Mucosa of rectum (tissue), 2 donors: ENCODE data around the gene RFNG.

ENCODE experiments used
- H3K27ac ChIP-seq, 2 donors: one replicate each; pipeline ENCODE4 v1.7.0; 2013; ENCODE audit warnings: inconsistent platforms in 2 of 2, low read depth in 2 of 2, low read length in 2 of 2
- H3K27me3 ChIP-seq, 2 donors: one replicate each; pipeline ENCODE4 v1.7.0; 2013; ENCODE audit warnings: low read length in 2 of 2; ENCODE audit not compliant: control insufficient read depth in 2 of 2, insufficient read depth in 2 of 2
- H3K36me3 ChIP-seq, 2 donors: one replicate each; pipeline ENCODE4 v1.7.0; 2013; ENCODE audit warnings: low read length in 2 of 2; ENCODE audit not compliant: control insufficient read depth in 2 of 2, insufficient read depth in 2 of 2
- H3K4me1 ChIP-seq, 2 donors: one replicate each; pipeline ENCODE4 v1.7.0; 2013; ENCODE audit warnings: low read length in 2 of 2, mild to moderate bottlenecking in 1 of 2; ENCODE audit not compliant: control insufficient read depth in 2 of 2, insufficient read depth in 2 of 2
- H3K4me3 ChIP-seq, 2 donors: one replicate each; pipeline ENCODE4 v1.7.0; 2013; ENCODE audit warnings: low read length in 2 of 2
- H3K9ac ChIP-seq, 2 donors: one replicate each; pipeline ENCODE4 v1.7.0; 2013; ENCODE audit warnings: low read length in 2 of 2, low read depth in 1 of 2, mild to moderate bottlenecking in 1 of 2
- H3K9me3 ChIP-seq, 2 donors: one replicate each; pipeline ENCODE4 v1.7.0; 2013; ENCODE audit warnings: low read length in 2 of 2; ENCODE audit not compliant: control insufficient read depth in 2 of 2
- donor health status: healthy.
- donor health status: Normal muscosa, but diverticular disease.

Gene RFNG

DNA sequence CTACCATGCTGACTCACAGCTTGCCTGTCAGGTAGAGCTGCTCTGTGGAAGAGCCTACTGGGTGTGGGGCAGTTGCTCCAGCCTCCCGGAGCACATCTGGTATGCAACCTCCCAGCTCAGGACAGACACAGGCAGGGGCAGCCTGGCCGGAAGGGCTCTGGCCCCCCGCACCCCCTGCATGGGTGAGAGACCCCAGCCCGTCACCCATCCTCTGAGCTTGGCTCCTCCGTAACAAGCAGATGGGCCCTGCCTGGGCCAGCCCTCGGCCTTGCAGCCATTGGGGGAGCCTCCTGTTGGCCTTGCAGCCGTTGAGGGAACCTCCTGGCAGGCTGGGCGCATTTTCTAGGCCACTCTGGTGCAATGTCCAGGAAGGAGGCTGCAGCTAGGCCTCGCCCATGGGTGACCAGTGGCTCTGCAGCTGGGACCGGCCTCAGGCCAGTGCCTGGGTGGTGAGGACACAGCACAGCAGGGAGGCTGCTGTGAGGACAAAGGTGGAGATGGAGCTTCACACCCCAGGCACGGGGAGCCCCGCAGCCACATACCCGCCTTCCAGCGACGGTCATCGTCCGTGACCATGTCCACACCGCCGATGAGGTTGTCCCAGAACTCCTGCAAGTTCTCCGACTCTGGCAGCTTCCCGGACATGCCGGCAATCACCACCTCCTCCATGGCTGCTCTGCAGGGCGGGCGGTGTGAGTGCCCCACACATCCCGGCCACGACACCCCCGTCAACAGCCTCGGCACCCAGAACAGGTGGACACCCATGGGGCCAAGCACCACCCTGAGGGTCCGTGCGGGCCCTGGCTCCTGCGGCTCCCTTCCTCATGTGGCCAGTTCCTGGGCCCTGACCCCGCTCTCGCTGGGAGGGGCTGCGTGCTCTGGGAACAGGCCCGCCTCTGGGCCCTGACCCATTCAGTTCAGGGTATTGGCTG is 44.4 kb upstream of the RFNG start:
- Histone ChIP-seq H3K27ac (no peak overlapping the region), H3K4me1 (peaks cover 20 to 27% of the 10 kb centered on the region in 2 donors), H3K9me3 (no peaks in the 10 kb centered on the region), H3K9ac (peak overlapping the region in 1 of 2 donors; percentile 86), H3K4me3 (no peak overlapping the region), H3K36me3 (peaks cover 18 to 26% of the 10 kb centered on the region in 2 donors), H3K27me3 (no peaks in the 10 kb centered on the region)

- H3K4me3 ChIP-seq = no peak overlapping the region
- no peaks in the 10 kb centered on the region for H3K9me3 ChIP-seq
- H3K4me1 ChIP-seq = peaks cover 17 to 22% of the 10 kb centered on the region in 2 donors
- H3K36me3 ChIP-seq = peaks cover 25 to 31% of the 10 kb centered on the region in 2 donors
- no peaks in the 10 kb centered on the region for H3K27me3 ChIP-seq
- no peak overlapping the region for H3K9ac ChIP-seq
- H3K27ac ChIP-seq = no peak overlapping the region
These were observed 43.5 kb upstream of the RFNG start for GRCh38 chr17:82094931-82095776.

DNA sequence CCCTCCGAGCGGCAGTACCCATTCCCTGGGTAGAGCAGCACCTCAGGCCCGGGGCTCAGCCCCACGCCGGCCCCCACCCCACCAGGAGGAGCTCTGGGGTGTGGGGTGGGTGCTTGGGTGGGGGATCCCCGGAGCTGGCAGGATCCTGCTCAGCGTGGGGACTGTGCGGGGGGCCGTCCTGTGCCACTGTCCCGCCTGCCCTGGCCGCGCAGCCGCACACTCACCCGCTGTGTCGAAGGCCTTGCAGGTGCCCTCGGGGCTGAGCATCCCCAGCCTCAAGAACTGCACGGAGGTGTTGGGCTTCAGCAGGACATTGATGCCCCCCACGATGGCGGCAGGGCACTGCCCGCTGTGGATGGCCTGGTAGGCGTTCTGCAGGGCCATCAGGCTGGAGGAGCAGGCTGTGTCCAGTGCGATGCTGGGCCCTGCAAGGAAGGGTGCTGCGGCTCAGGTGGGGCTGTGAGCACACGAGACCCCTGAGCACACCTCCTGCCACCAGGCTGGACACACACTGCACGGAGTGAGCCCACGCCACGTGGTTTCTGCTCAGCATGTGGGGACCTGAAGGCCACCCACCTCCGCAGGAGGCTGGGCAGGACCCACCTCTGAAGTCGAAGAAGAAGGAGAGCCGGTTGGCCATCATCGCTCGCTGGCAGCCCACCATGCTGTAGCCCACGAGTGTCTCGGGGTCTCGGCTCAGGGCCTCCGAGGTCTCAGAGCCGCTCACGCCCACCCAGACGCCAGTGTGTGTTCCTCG is 41.6 kb upstream of the RFNG start:
- Histone ChIP-seq H3K9me3 (no peaks in the 10 kb centered on the region), H3K27me3 (no peaks in the 10 kb centered on the region), H3K9ac (no peak overlapping the region), H3K4me1 (peaks cover 9 to 12% of the 10 kb centered on the region in 2 donors), H3K27ac (no peak overlapping the region), H3K4me3 (no peak overlapping the region), H3K36me3 (peaks cover 35 to 46% of the 10 kb centered on the region in 2 donors)

DNA sequence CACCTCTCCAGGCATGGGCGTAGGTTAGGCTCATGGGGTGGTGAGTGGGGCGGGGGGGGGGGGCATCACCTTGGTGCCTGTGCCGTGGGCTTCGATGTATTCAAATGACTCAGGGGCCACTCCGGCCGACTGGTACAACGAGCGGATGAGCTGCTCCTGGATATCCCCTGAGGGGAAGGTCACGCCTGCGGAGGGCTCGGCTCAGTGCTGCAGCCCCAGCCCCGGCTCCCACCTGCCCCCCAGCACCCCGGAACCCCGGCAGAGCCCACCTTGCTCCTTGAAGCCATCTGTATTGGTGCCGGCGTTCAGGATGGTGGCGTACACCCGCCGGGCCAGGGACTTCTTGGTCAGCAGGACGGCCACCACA is 41.0 kb upstream of the RFNG start:
- Histone ChIP-seq H3K9ac (no peak overlapping the region), H3K9me3 (no peaks in the 10 kb centered on the region), H3K27me3 (no peaks in the 10 kb centered on the region), H3K36me3 (peaks cover 37 to 52% of the 10 kb centered on the region in 2 donors), H3K4me3 (no peak overlapping the region), H3K27ac (no peak overlapping the region), H3K4me1 (peaks cover 9 to 12% of the 10 kb centered on the region in 2 donors)

DNA sequence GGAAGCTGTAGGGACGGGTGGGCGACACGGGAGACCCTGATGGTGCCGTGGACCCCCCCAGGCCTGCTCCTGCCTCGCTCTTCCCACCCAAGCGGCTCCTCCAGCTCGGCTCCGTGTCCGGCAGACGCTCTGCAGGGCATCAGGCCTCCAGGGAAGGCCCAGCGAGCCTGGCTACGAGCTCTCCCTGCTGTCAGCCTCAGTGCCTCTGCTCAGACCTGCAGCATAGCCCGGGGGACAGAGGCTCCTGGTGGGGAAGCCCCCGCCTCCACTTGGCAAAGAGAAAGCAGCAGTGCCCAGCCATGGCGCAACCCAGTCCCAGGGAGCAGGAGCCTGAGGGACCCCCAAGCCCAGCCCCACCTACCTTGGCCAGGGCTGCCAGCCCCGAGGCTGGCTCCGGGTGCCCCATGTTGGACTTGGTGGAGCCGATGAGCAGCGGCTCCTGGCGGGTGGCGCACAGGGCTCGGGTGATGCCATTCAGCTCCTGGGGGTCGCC is 40.5 kb upstream of the RFNG start:
- H3K4me1 ChIP-seq = peaks cover 7 to 8% of the 10 kb centered on the region in 2 donors
- no peak overlapping the region for H3K4me3 ChIP-seq
- H3K9me3 ChIP-seq = no peaks in the 10 kb centered on the region
- no peaks in the 10 kb centered on the region for H3K27me3 ChIP-seq
- no peak overlapping the region for H3K27ac ChIP-seq
- H3K36me3 ChIP-seq = peaks cover 41 to 56% of the 10 kb centered on the region in 2 donors
- H3K9ac ChIP-seq = no peak overlapping the region

DNA sequence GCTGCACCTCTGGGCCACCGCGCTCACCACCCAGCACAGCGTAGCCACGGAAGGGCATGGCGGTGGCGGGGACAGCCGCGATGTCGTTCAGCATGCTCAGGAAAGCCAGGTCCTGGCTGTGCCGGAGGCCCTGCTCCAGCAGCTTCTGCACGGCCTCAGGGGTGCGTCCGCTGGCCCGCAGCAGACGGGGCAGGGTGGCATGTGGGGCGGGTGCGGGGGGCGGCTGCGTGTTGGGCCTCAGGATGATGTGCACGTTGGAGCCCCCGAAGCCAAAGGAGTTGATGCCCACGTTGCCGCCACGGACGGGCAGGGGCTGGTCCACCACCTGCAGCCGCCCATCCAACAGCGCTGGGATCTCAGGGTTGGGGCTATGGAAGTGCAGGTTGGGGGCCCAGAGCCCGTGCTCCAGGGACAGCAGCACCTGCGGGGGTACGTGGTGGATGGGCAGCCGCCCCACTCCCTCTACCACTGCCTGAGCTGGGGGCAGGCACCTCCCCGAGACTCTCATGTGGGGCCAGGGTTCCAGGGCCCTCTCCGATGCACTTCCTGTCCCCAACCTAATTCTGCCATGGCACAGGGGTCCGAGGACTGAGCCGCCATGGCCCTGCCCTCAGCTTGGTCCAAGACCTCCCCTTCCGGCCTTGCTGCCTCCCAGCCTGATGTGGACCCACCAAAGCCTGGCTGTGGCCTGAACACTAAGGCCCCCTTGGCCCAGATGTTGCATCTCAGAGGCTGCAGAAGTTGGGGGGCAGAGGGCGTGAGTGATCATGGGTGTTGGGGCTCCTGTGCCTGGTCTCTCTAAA is 39.9 kb upstream of the RFNG start:
- H3K9ac ChIP-seq = no peak overlapping the region
- H3K27ac ChIP-seq = no peak overlapping the region
- no peaks in the 10 kb centered on the region for H3K27me3 ChIP-seq
- H3K36me3 ChIP-seq = peaks cover 46 to 62% of the 10 kb centered on the region in 2 donors
- H3K9me3 ChIP-seq = no peaks in the 10 kb centered on the region
- H3K4me3 ChIP-seq = no peak overlapping the region
- H3K4me1 ChIP-seq = peaks cover under 1 to 2% of the 10 kb centered on the region in 2 donors

GRCh38 chr17:82090549-82091263 is 39.1 kb upstream of the RFNG start:
- Histone ChIP-seq H3K4me3 (no peak overlapping the region), H3K4me1 (no peaks in the 10 kb centered on the region), H3K9me3 (no peaks in the 10 kb centered on the region), H3K36me3 (peaks cover 48 to 69% of the 10 kb centered on the region in 2 donors), H3K27ac (no peak overlapping the region), H3K27me3 (no peaks in the 10 kb centered on the region), H3K9ac (no peak overlapping the region)

DNA sequence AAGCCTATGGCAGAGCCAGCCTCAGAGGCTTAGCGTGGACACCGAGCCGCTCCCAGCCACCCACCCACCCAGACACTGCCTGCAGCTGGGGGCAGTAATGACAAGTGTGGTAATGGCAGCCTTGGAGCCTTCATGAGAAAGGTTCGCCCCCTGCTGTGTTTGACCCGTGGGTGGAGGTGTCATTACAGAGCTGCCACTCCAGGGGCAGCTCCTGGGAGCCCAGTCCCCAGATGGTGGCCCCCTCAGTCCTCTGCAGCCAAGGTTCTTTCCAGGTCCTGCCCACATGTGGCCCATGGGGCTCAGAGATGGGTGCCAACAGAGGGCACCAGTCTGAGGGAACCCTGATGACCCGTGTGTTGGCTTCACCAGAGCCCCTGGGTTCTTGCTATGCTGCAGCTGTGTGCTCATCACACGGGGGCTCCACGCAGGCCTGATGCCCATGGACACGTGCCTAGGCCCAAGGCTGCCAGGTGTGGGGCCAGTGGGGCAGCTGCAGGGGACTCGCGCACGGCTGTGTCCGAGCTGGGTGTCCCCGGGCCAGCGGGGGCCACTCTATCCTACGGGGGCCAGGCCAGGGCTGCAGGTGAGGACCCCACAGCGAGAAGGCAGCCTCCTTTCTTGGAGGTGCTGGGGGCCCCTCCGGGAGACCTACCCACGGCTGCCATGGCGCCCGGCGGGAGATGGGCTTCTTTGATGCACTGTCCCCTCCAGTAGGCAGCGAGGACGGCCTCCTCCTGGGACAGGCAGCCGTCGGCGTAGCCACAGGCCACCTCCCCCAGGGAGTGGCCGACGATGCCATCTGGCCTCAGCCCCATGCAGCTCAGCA is 38.3 kb upstream of the RFNG start:
- Histone ChIP-seq H3K36me3 (peaks cover 49 to 72% of the 10 kb centered on the region in 2 donors), H3K9ac (no peak overlapping the region), H3K27me3 (no peaks in the 10 kb centered on the region), H3K27ac (no peak overlapping the region), H3K4me1 (no peaks in the 10 kb centered on the region), H3K4me3 (no peak overlapping the region), H3K9me3 (no peaks in the 10 kb centered on the region)
